Upper lobe of left lung (tissue), 4 donors: ENCODE measurements around the gene VWA7.
"Not testable (repeated sequence)": the region's sequence is repeated elsewhere in the genome, so short reads cannot be mapped to it uniquely, and the experiment has no call there.

Source experiments
- CTCF ChIP-seq, 6 experiments: fragments of 450-650 bp in 4 of 6; fragments of 200-600 bp in 2 of 6; sonication (generic) in 2 of 6; IDR thresholded peaks; one replicate each; pipeline ENCODE4 v1.5.1; 2016 to 2019; ENCODE audit warnings: antibody characterized with exemption in 6 of 6
- POLR2A ChIP-seq, 4 donors: fragments of 450-650 bp; IDR thresholded peaks; one replicate each; pipeline ENCODE4 v1.5.1; 2016 to 2017; ENCODE audit warnings: antibody characterized with exemption in 4 of 4, mild to moderate bottlenecking in 2 of 4

- not testable (repeated sequence) for TF ChIP-seq CTCF, POLR2A (IDR thresholded peaks at IDR 0.05)
These were observed 46.6 kb upstream of the VWA7 start for GRCh38 chr6:31823592-31824196.
